WTC11 (cell line): Measurements from ENCODE around the gene CENPB. TPM values are rescaled to one million over a fixed set of nuclear protein-coding genes. Genes with fewer than 3 reads are reported as not detected.
A peak's percentile ranks its signal among the peaks of the same experiment; 100 is the strongest.

ENCODE experiments used
- ATAC-seq: fragments of 200-7000 bp; cut with Tn5 transposase; 2 replicates; pipeline ENCODE4 v1.10.0; 2021; ENCODE audit warnings: mild to moderate bottlenecking, moderate library complexity
- CTCF ChIA-PET: fragments of 300-600 bp; sonication (Branson Sonifier 250); formaldehyde crosslinking; loops from one replicate; lab custom pipeline; 2021; ENCODE audit warnings: antibody characterized with exemption; lab: Charles Lee
- POLR2A ChIA-PET: fragments of 350-600 bp; sonication (Branson Sonifier 250); formaldehyde crosslinking; loops from one replicate; lab custom pipeline; 2021; ENCODE audit warnings: antibody characterized with exemption; lab: Charles Lee
- DNase-seq: peaks from one replicate; pipeline ENCODE4 v3.0.0; 2021; ENCODE audit warnings: low spot score
- H3K27ac Mint-ChIP-seq: 2 replicates; pipeline ENCODE4 v1.8.0; 2021; ENCODE audit warnings: mixed read lengths
- H3K27me3 Mint-ChIP-seq: 2 replicates; pipeline ENCODE4 v1.8.0; 2021; ENCODE audit warnings: low read depth, mild to moderate bottlenecking, moderate library complexity, mixed read lengths
- H3K36me3 Mint-ChIP-seq: 2 replicates; pipeline ENCODE4 v1.8.0; 2021; ENCODE audit warnings: mixed read lengths
- H3K4me1 Mint-ChIP-seq: 2 replicates; pipeline ENCODE4 v1.8.0; 2022; ENCODE audit warnings: mixed read lengths
- H3K4me3 Mint-ChIP-seq: 2 replicates; pipeline ENCODE4 v1.8.0; 2021; ENCODE audit warnings: mild to moderate bottlenecking, moderate library complexity, mixed read lengths
- H3K9me3 Mint-ChIP-seq: 2 replicates; pipeline ENCODE4 v1.8.0; 2021; ENCODE audit warnings: mixed read lengths
- ELF4 ChIP-seq: sonication (generic); formaldehyde crosslinking; IDR thresholded peaks from 2 replicates; pipeline ENCODE4 v1.8.1; 2022; ENCODE audit warnings: low read depth, mild to moderate bottlenecking, moderate library complexity, missing genetic modification reagents
- EMX1 ChIP-seq: fragments of 250-450 bp; sonication (Bioruptor Pico); IDR thresholded peaks from 2 replicates; pipeline ENCODE4 v1.8.0; 2021; ENCODE audit warnings: mild to moderate bottlenecking
- ESRRA ChIP-seq: sonication (generic); formaldehyde crosslinking; IDR thresholded peaks from 2 replicates; pipeline ENCODE4 v1.8.1; 2022; ENCODE audit warnings: mild to moderate bottlenecking, missing genetic modification reagents, borderline replicate concordance
- FOXK1 ChIP-seq: sonication (generic); formaldehyde crosslinking; IDR thresholded peaks from 2 replicates; pipeline ENCODE4 v1.8.0; 2022; ENCODE audit warnings: mild to moderate bottlenecking, moderate library complexity, missing genetic modification reagents
- HMGA2 ChIP-seq: fragments of 250-450 bp; sonication (Bioruptor Pico); IDR thresholded peaks from 2 replicates; pipeline ENCODE4 v1.4.0; 2021; ENCODE audit warnings: mild to moderate bottlenecking, moderate library complexity
- HMGXB4 ChIP-seq: sonication (generic); formaldehyde crosslinking; IDR thresholded peaks from 2 replicates; pipeline ENCODE4 v1.8.1; 2023; ENCODE audit warnings: mild to moderate bottlenecking, moderate library complexity, missing genetic modification reagents
- NR2C2 ChIP-seq: sonication (generic); formaldehyde crosslinking; IDR thresholded peaks from 2 replicates; pipeline ENCODE4 v1.8.0; 2022; ENCODE audit warnings: mild to moderate bottlenecking, missing genetic modification reagents
- NR3C1 ChIP-seq: sonication (generic); formaldehyde crosslinking; conservative IDR thresholded peaks from 2 replicates; pipeline ENCODE4 v1.8.1; 2023; ENCODE audit warnings: low read depth, mild to moderate bottlenecking, missing genetic modification reagents
- PRRX2 ChIP-seq: fragments of 250-450 bp; sonication (Bioruptor Pico); IDR thresholded peaks from 2 replicates; pipeline ENCODE4 v1.8.0; 2021; ENCODE audit warnings: mild to moderate bottlenecking
- RORB ChIP-seq: fragments of 250-450 bp; sonication (Bioruptor Pico); IDR thresholded peaks from 2 replicates; pipeline ENCODE4 v1.9.0; 2021; ENCODE audit warnings: mild to moderate bottlenecking
- USF1 ChIP-seq: sonication (generic); formaldehyde crosslinking; IDR thresholded peaks from 2 replicates; pipeline ENCODE4 v1.8.0; 2022; ENCODE audit warnings: mild to moderate bottlenecking, missing genetic modification reagents
- USF2 ChIP-seq: sonication (generic); formaldehyde crosslinking; IDR thresholded peaks from 2 replicates; pipeline ENCODE4 v1.8.1; 2023; ENCODE audit warnings: mild to moderate bottlenecking, missing genetic modification reagents, moderate library complexity
- ZMAT4 ChIP-seq: fragments of 250-450 bp; sonication (Bioruptor Pico); IDR thresholded peaks from 2 replicates; pipeline ENCODE4 v1.9.0; 2021; ENCODE audit warnings: mild to moderate bottlenecking
- ZNF219 ChIP-seq: sonication (generic); formaldehyde crosslinking; IDR thresholded peaks from 2 replicates; pipeline ENCODE4 v1.8.0; 2023; ENCODE audit warnings: missing genetic modification reagents, mild to moderate bottlenecking, borderline replicate concordance
- ZNF263 ChIP-seq: sonication (generic); formaldehyde crosslinking; IDR thresholded peaks from 2 replicates; pipeline ENCODE4 v1.8.1; 2022; ENCODE audit warnings: low read depth, mild to moderate bottlenecking, moderate library complexity, missing genetic modification reagents
- total RNA-seq: library from RNA; stranded (reverse); gene quantifications from 3 replicates; pipeline ENCODE4 v1.2.3, GENCODE V29; 2021
- TF ChIP-seq, protein P1 (sequence below): sonication (generic); formaldehyde crosslinking; IDR thresholded peaks from 2 replicates; pipeline ENCODE4 v1.8.0; 2022; ENCODE audit warnings: mild to moderate bottlenecking, missing genetic modification reagents
- TF ChIP-seq, protein P2 (sequence below): sonication (generic); formaldehyde crosslinking; IDR thresholded peaks from 2 replicates; pipeline ENCODE4 v1.8.1; 2023; ENCODE audit warnings: mild to moderate bottlenecking, missing genetic modification reagents
- TF ChIP-seq, protein P3 (sequence below): sonication (generic); formaldehyde crosslinking; IDR thresholded peaks from 2 replicates; pipeline ENCODE4 v1.8.0; 2022; ENCODE audit warnings: missing genetic modification reagents

Gene CENPB
- total RNA-seq, 1 experiment from 2014 or later: 58.7 TPM

DNA sequence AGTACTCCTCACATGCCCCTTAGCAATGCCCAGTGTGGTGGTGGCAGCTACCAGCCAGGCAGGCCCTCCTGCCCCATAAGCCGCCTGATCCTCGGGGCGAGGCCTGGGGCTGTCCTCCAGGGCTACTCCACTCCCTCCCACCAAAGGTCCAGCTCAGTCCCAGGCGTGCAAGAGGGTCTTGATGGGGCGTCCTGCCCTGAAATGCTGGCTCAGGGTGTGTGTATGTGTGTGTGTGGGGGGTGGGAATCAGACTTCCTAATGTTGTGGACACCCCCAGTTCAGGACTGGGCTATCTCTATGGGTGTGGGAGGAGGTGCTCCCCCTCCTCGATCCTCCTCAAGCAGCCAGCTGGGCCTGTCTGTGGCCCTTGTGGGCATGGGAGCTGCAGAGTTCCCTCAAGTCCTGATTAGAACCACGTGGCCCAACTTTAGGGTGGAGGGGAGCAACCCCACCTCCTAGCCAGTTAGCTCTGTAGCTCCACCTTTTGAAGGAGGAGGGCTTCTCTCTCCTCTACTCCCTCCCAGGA, 46.6 kb downstream of the CENPB start:
- peaks cover 30% of the 10 kb centered on the region for H3K4me1 Mint-ChIP-seq
- ChIA-PET POLR2A (no interaction called here), CTCF (interaction anchor here (0.5 to 3.7 kb wide), 13 partner anchors 10 to 167 kb away, joined by 3 to 47 read pairs (median 4); partner anchors contain the start of gene AP5S1)
- TF ChIP-seq USF2 (CRISPR knock-in tag) (peak; percentile 41; the same call in 1 of the 2 replicates), ESRRA (no peak), USF1 (CRISPR knock-in tag) (peak; percentile 44), PRRX2 (CRISPR knock-in tag) (no peak), ZNF219 (no peak), NR3C1 (CRISPR knock-in tag) (no peak), FOXK1 (CRISPR knock-in tag) (no peak), HMGA2 (no peak), RORB (CRISPR knock-in tag) (no peak), ZMAT4 (no peak), NR2C2 (CRISPR knock-in tag) (no peak)
- TF ChIP-seq, protein P1, sequence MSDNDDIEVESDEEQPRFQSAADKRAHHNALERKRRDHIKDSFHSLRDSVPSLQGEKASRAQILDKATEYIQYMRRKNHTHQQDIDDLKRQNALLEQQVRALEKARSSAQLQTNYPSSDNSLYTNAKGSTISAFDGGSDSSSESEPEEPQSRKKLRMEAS (CRISPR knock-in tag): 0 out of 2 replicates have a peak, but pooled peaks have one; percentile 33
- TF ChIP-seq, protein P2, sequence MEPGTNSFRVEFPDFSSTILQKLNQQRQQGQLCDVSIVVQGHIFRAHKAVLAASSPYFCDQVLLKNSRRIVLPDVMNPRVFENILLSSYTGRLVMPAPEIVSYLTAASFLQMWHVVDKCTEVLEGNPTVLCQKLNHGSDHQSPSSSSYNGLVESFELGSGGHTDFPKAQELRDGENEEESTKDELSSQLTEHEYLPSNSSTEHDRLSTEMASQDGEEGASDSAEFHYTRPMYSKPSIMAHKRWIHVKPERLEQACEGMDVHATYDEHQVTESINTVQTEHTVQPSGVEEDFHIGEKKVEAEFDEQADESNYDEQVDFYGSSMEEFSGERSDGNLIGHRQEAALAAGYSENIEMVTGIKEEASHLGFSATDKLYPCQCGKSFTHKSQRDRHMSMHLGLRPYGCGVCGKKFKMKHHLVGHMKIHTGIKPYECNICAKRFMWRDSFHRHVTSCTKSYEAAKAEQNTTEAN (CRISPR knock-in tag): no peak
- ATAC-seq (peak; percentile 6), DNase-seq (no peak)
- no peaks in the 10 kb centered on the region for H3K9me3 Mint-ChIP-seq
- H3K27me3 Mint-ChIP-seq: peaks cover 5% of the 10 kb centered on the region
- H3K36me3 Mint-ChIP-seq: no peaks in the 10 kb centered on the region
- no peak overlapping the region for H3K27ac Mint-ChIP-seq
- no peak overlapping the region for H3K4me3 Mint-ChIP-seq

- DNase-seq (no peak), ATAC-seq (peak; percentile 35)
- H3K27ac Mint-ChIP-seq: peak overlapping the region; percentile 68
- ChIA-PET CTCF (interaction anchor here (0.6 to 3.7 kb wide), 11 partner anchors 11 to 166 kb away, joined by 3 to 47 read pairs (median 5); no protein-coding TSS in a partner anchor), POLR2A (no interaction called here)
- peaks cover 2% of the 10 kb centered on the region for H3K27me3 Mint-ChIP-seq
- 0 out of 2 replicates have a peak, but pooled peaks have one; percentile 14 for TF ChIP-seq ZNF263 (CRISPR knock-in tag)
- no peak for TF ChIP-seq EMX1 (CRISPR knock-in tag)
- TF ChIP-seq HMGXB4: 0 out of 2 replicates have a peak, but pooled peaks have one; percentile 54
- TF ChIP-seq, protein P3, sequence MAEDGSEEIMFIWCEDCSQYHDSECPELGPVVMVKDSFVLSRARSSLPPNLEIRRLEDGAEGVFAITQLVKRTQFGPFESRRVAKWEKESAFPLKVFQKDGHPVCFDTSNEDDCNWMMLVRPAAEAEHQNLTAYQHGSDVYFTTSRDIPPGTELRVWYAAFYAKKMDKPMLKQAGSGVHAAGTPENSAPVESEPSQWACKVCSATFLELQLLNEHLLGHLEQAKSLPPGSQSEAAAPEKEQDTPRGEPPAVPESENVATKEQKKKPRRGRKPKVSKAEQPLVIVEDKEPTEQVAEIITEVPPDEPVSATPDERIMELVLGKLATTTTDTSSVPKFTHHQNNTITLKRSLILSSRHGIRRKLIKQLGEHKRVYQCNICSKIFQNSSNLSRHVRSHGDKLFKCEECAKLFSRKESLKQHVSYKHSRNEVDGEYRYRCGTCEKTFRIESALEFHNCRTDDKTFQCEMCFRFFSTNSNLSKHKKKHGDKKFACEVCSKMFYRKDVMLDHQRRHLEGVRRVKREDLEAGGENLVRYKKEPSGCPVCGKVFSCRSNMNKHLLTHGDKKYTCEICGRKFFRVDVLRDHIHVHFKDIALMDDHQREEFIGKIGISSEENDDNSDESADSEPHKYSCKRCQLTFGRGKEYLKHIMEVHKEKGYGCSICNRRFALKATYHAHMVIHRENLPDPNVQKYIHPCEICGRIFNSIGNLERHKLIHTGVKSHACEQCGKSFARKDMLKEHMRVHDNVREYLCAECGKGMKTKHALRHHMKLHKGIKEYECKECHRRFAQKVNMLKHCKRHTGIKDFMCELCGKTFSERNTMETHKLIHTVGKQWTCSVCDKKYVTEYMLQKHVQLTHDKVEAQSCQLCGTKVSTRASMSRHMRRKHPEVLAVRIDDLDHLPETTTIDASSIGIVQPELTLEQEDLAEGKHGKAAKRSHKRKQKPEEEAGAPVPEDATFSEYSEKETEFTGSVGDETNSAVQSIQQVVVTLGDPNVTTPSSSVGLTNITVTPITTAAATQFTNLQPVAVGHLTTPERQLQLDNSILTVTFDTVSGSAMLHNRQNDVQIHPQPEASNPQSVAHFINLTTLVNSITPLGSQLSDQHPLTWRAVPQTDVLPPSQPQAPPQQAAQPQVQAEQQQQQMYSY: no peak
- peak; percentile 62 for TF ChIP-seq USF2 (CRISPR knock-in tag)
- TF ChIP-seq ELF4: no peak
- TF ChIP-seq USF1 (CRISPR knock-in tag): peak; percentile 23; the same call in 1 of the 2 replicates
- no peak overlapping the region for H3K4me3 Mint-ChIP-seq
- H3K9me3 Mint-ChIP-seq: no peaks in the 10 kb centered on the region
- peaks cover 24% of the 10 kb centered on the region for H3K4me1 Mint-ChIP-seq
- H3K36me3 Mint-ChIP-seq: no peaks in the 10 kb centered on the region
Observed at GRCh38 chr20:3739054-3739925, 47.2 kb downstream of the CENPB start.
